ENCODE data around the gene BMPER. TPM values are rescaled to one million over a fixed set of nuclear protein-coding genes. Genes with fewer than 3 reads are reported as not detected.

BMPER gene
- total RNA-seq, 1 experiment from 2014 or later = not detected

GRCh38 chr7:34083440-34083839, 178.1 kb downstream of the BMPER start:
- peaks cover 9% of the 10 kb centered on the region for H3K27me3 Mint-ChIP-seq (ENCODE audit: insufficient read depth, unreplicated experiment)
- BruUV-seq (replicated peaks) = no TSS peak

GRCh38 chr7:34084651-34085050, 179.3 kb downstream of the BMPER start:
- intact Hi-C loops (cut with micrococcal nuclease; ENCODE audit: unreplicated experiment) = no loop called here
- Histone ChIP-seq H3K27me3 (replicated peaks; ENCODE audit: control insufficient read depth, insufficient read depth, low read length) (no peaks in the 10 kb centered on the region), H3K4me1 (no peaks in the 10 kb centered on the region), H3K36me3 (ENCODE audit: control insufficient read depth, insufficient read depth, low read length) (no peaks in the 10 kb centered on the region), H3K4me3 (ENCODE audit: low read depth, low read length) (no peak overlapping the region), H3K9me3 (no peaks in the 10 kb centered on the region)
- DNase-seq = no peak
- H3K4me1 Mint-ChIP-seq (ENCODE audit: low read depth, unreplicated experiment) = no peaks in the 10 kb centered on the region
- peaks cover 7% of the 10 kb centered on the region for H3K27me3 Mint-ChIP-seq (ENCODE audit: insufficient read depth, unreplicated experiment)
- TF ChIP-seq CTCF (IDR thresholded peaks at IDR 0.05; ENCODE audit: insufficient read depth in 1 of 2, low read depth in 1 of 2, low read length in 1 of 2, severe bottlenecking in 1 of 2, unreplicated experiment in 1 of 2) = no peak
- H3K9me3 Mint-ChIP-seq (ENCODE audit: unreplicated experiment) = no peaks in the 10 kb centered on the region
- H3K27ac Mint-ChIP-seq (ENCODE audit: unreplicated experiment) = no peak overlapping the region
- BruUV-seq (replicated peaks) = no TSS peak
- CTCF ChIA-PET = no interaction called here
- no peak overlapping the region for H3K4me3 Mint-ChIP-seq (ENCODE audit: unreplicated experiment)
- POLR2A ChIA-PET = no interaction called here
- no peaks in the 10 kb centered on the region for H3K36me3 Mint-ChIP-seq (ENCODE audit: insufficient read depth, unreplicated experiment)

More at GRCh38 chr7:34083440-34083839, 178.1 kb downstream of the BMPER start:
- H3K36me3 Mint-ChIP-seq (ENCODE audit: insufficient read depth, unreplicated experiment) = no peaks in the 10 kb centered on the region
- H3K36me3 ChIP-seq (ENCODE audit: control insufficient read depth, insufficient read depth, low read length) = no peaks in the 10 kb centered on the region
- no peaks in the 10 kb centered on the region for H3K4me1 Mint-ChIP-seq (ENCODE audit: low read depth, unreplicated experiment)
- TF ChIP-seq CTCF (IDR thresholded peaks at IDR 0.05; ENCODE audit: insufficient read depth in 1 of 2, low read depth in 1 of 2, low read length in 1 of 2, severe bottlenecking in 1 of 2, unreplicated experiment in 1 of 2) = no peak
- no peak overlapping the region for H3K27ac Mint-ChIP-seq (ENCODE audit: unreplicated experiment)
- no peak overlapping the region for H3K4me3 Mint-ChIP-seq (ENCODE audit: unreplicated experiment)
- intact Hi-C loops (cut with micrococcal nuclease; ENCODE audit: unreplicated experiment) = no loop called here
- DNase-seq = no peak
- H3K4me3 ChIP-seq (ENCODE audit: low read depth, low read length) = no peak overlapping the region
- no peaks in the 10 kb centered on the region for H3K9me3 ChIP-seq
- no peaks in the 10 kb centered on the region for H3K9me3 Mint-ChIP-seq (ENCODE audit: unreplicated experiment)
- ChIA-PET POLR2A (no interaction called here), CTCF (no interaction called here)
- no peaks in the 10 kb centered on the region for H3K4me1 ChIP-seq
- H3K27me3 ChIP-seq (replicated peaks; ENCODE audit: control insufficient read depth, insufficient read depth, low read length) = no peaks in the 10 kb centered on the region

- BruUV-seq (replicated peaks) = no TSS peak
- Mint-ChIP-seq H3K27me3 (ENCODE audit: insufficient read depth, unreplicated experiment) (peaks cover 9% of the 10 kb centered on the region), H3K9me3 (ENCODE audit: unreplicated experiment) (no peaks in the 10 kb centered on the region), H3K27ac (ENCODE audit: unreplicated experiment) (no peak overlapping the region), H3K4me1 (ENCODE audit: low read depth, unreplicated experiment) (no peaks in the 10 kb centered on the region), H3K36me3 (ENCODE audit: insufficient read depth, unreplicated experiment) (no peaks in the 10 kb centered on the region), H3K4me3 (ENCODE audit: unreplicated experiment) (no peak overlapping the region)
- intact Hi-C loops (cut with micrococcal nuclease; ENCODE audit: unreplicated experiment) = no loop called here
- Histone ChIP-seq H3K36me3 (ENCODE audit: control insufficient read depth, insufficient read depth, low read length) (no peaks in the 10 kb centered on the region), H3K27me3 (replicated peaks; ENCODE audit: control insufficient read depth, insufficient read depth, low read length) (no peaks in the 10 kb centered on the region), H3K4me1 (no peaks in the 10 kb centered on the region), H3K4me3 (ENCODE audit: low read depth, low read length) (no peak overlapping the region), H3K9me3 (no peaks in the 10 kb centered on the region)
- CTCF ChIA-PET = interaction anchor here (0.5 kb wide), 1 partner anchor 11 kb away, joined by 3 read pairs; no protein-coding TSS in a partner anchor
- no peak for TF ChIP-seq CTCF (IDR thresholded peaks at IDR 0.05; ENCODE audit: insufficient read depth in 1 of 2, low read depth in 1 of 2, low read length in 1 of 2, severe bottlenecking in 1 of 2, unreplicated experiment in 1 of 2)
- POLR2A ChIA-PET = no interaction called here
- no peak for DNase-seq
Observed at GRCh38 chr7:34086064-34086463, 180.7 kb downstream of the BMPER start.
